Stimulated activated naive B cell treated with anti-CD40 and anti-IgM and Interleukin-4, amounts not matched to agents 10 μg/mL and 1 μg/mL and 100 μg/mL, for 72 hours (primary cell): ENCODE data around the gene LAG3.

Experiments
- ATAC-seq, 2 donors: fragments of 150-1000 bp; cut with Tn5 transposase; replicated peaks; 2 replicates each; pipeline ENCODE4 v1.10.0; 2021; ENCODE audit warnings: moderate library complexity in 1 of 2
- DNase-seq: peaks from one replicate; pipeline ENCODE4 v3.0.0; 2021
- H3K27ac Mint-ChIP-seq: one replicate; pipeline ENCODE4 v1.8.0; 2022; ENCODE audit warnings: mild to moderate bottlenecking, mixed read lengths
- H3K27me3 Mint-ChIP-seq, 2 donors: one replicate each; pipeline ENCODE4 v1.8.0; 2022; ENCODE audit warnings: mixed read lengths in 2 of 2
- H3K36me3 Mint-ChIP-seq, 2 donors: one replicate each; pipeline ENCODE4 v1.8.0; 2022; ENCODE audit warnings: mixed read lengths in 2 of 2, mild to moderate bottlenecking in 1 of 2
- H3K4me1 Mint-ChIP-seq, 2 donors: one replicate each; pipeline ENCODE4 v1.8.0; 2022; ENCODE audit warnings: mixed read lengths in 2 of 2, mild to moderate bottlenecking in 1 of 2
- H3K4me3 Mint-ChIP-seq, 2 donors: one replicate each; pipeline ENCODE4 v1.8.0; 2022; ENCODE audit warnings: mild to moderate bottlenecking in 2 of 2, mixed read lengths in 2 of 2, moderate library complexity in 1 of 2
- H3K9me3 Mint-ChIP-seq, 2 donors: one replicate each; pipeline ENCODE4 v1.8.0; 2022; ENCODE audit warnings: mixed read lengths in 2 of 2, mild to moderate bottlenecking in 1 of 2

LAG3 gene

GRCh38 chr12:6782850-6783566, 10.7 kb downstream of the LAG3 start:
- no peak overlapping the region for H3K4me3 Mint-ChIP-seq
- ATAC-seq (no peak), DNase-seq (no peak)
- H3K9me3 Mint-ChIP-seq, result no peaks in the 10 kb centered on the region
- H3K27ac Mint-ChIP-seq, result no peak overlapping the region
- no peaks in the 10 kb centered on the region for H3K36me3 Mint-ChIP-seq
- H3K4me1 Mint-ChIP-seq, result peaks cover 45 to 53% of the 10 kb centered on the region in 2 donors
- H3K27me3 Mint-ChIP-seq, result peaks cover 20 to 30% of the 10 kb centered on the region in 2 donors

GRCh38 chr12:6783828-6784227, 11.5 kb downstream of the LAG3 start:
- no peak overlapping the region for H3K4me3 Mint-ChIP-seq
- no peak overlapping the region for H3K27ac Mint-ChIP-seq
- DNase-seq (no peak), ATAC-seq (no peak)
- peaks cover 17 to 29% of the 10 kb centered on the region in 2 donors for H3K27me3 Mint-ChIP-seq
- no peaks in the 10 kb centered on the region for H3K36me3 Mint-ChIP-seq
- no peaks in the 10 kb centered on the region for H3K9me3 Mint-ChIP-seq
- H3K4me1 Mint-ChIP-seq, result peaks cover 39 to 45% of the 10 kb centered on the region in 2 donors

GRCh38 chr12:6784296-6784695, 12.0 kb downstream of the LAG3 start:
- H3K4me1 Mint-ChIP-seq, result peaks cover 38 to 44% of the 10 kb centered on the region in 2 donors
- H3K9me3 Mint-ChIP-seq, result no peaks in the 10 kb centered on the region
- peaks cover 17 to 33% of the 10 kb centered on the region in 2 donors for H3K27me3 Mint-ChIP-seq
- no peak overlapping the region for H3K4me3 Mint-ChIP-seq
- no peak overlapping the region for H3K27ac Mint-ChIP-seq
- DNase-seq (no peak), ATAC-seq (no peak)
- no peaks in the 10 kb centered on the region for H3K36me3 Mint-ChIP-seq

- no peaks in the 10 kb centered on the region for H3K9me3 Mint-ChIP-seq
- peaks cover 19 to 37% of the 10 kb centered on the region in 2 donors for H3K27me3 Mint-ChIP-seq
- ATAC-seq, result no peak
- no peak overlapping the region for H3K27ac Mint-ChIP-seq
- peaks cover 37 to 43% of the 10 kb centered on the region in 2 donors for H3K4me1 Mint-ChIP-seq
- no peaks in the 10 kb centered on the region for H3K36me3 Mint-ChIP-seq
- no peak overlapping the region for H3K4me3 Mint-ChIP-seq
- DNase-seq, result no peak
Observed at GRCh38 chr12:6784761-6785160, 12.4 kb downstream of the LAG3 start.

GRCh38 chr12:6786416-6787094, 14.2 kb downstream of the LAG3 start:
- ATAC-seq, result no peak
- peaks cover 29 to 30% of the 10 kb centered on the region in 2 donors for H3K4me1 Mint-ChIP-seq
- no peak overlapping the region for H3K27ac Mint-ChIP-seq
- no peaks in the 10 kb centered on the region for H3K9me3 Mint-ChIP-seq
- no peaks in the 10 kb centered on the region for H3K36me3 Mint-ChIP-seq
- H3K4me3 Mint-ChIP-seq, result no peak overlapping the region
- H3K27me3 Mint-ChIP-seq, result peaks cover 21 to 40% of the 10 kb centered on the region in 2 donors
- DNase-seq, result no peak

GRCh38 chr12:6787309-6787708, 15.0 kb downstream of the LAG3 start:
- no peaks in the 10 kb centered on the region for H3K9me3 Mint-ChIP-seq
- no peaks in the 10 kb centered on the region for H3K36me3 Mint-ChIP-seq
- peaks cover 25 to 40% of the 10 kb centered on the region in 2 donors for H3K27me3 Mint-ChIP-seq
- peaks cover 37 to 38% of the 10 kb centered on the region in 2 donors for H3K4me1 Mint-ChIP-seq
- DNase-seq, result no peak
- no peak for ATAC-seq
- no peak overlapping the region for H3K27ac Mint-ChIP-seq
- no peak overlapping the region for H3K4me3 Mint-ChIP-seq

GRCh38 chr12:6788972-6789924, 16.9 kb downstream of the LAG3 start, which contains the start of gene CD4:
Gene CD4, plus strand, starts transcription at chr12:6789528. Its CDS starts 10,611 bp downstream, at chr12:6800139.
- no peak within 1 kb of the TSS for H3K4me3 Mint-ChIP-seq
- peaks cover 37 to 40% of the 10 kb centered on the region in 2 donors for H3K4me1 Mint-ChIP-seq
- H3K9me3 Mint-ChIP-seq, result no peaks in the 10 kb centered on the region
- H3K27me3 Mint-ChIP-seq, result peaks cover 21 to 27% of the 10 kb centered on the region in 2 donors
- ATAC-seq, result no peak
- H3K27ac Mint-ChIP-seq, result no peak within 1 kb of the TSS
- no peak for DNase-seq
- H3K36me3 Mint-ChIP-seq, result no peaks in the 10 kb centered on the region

- peaks cover 29 to 36% of the 10 kb centered on the region in 2 donors for H3K27me3 Mint-ChIP-seq
- H3K4me1 Mint-ChIP-seq, result peaks cover 29 to 34% of the 10 kb centered on the region in 2 donors
- H3K9me3 Mint-ChIP-seq, result no peaks in the 10 kb centered on the region
- DNase-seq (no peak), ATAC-seq (no peak)
- no peaks in the 10 kb centered on the region for H3K36me3 Mint-ChIP-seq
- no peak overlapping the region for H3K27ac Mint-ChIP-seq
- no peak overlapping the region for H3K4me3 Mint-ChIP-seq
Observed at GRCh38 chr12:6790496-6791150, 18.3 kb downstream of the LAG3 start.

- H3K27ac Mint-ChIP-seq, result peak overlapping the region; percentile 84
- peak; percentile 61 to 74 for ATAC-seq
Observed at GRCh38 chr12:6791931-6792520, 19.7 kb downstream of the LAG3 start.

GRCh38 chr12:6792522-6793201, 20.3 kb downstream of the LAG3 start:
- no peaks in the 10 kb centered on the region for H3K9me3 Mint-ChIP-seq
- no peaks in the 10 kb centered on the region for H3K36me3 Mint-ChIP-seq
- peaks cover 41 to 47% of the 10 kb centered on the region in 2 donors for H3K27me3 Mint-ChIP-seq
- H3K27ac Mint-ChIP-seq, result peak overlapping the region; percentile 84
- ATAC-seq, result peak; percentile 80 to 92
- H3K4me1 Mint-ChIP-seq, result peaks cover 25 to 29% of the 10 kb centered on the region in 2 donors
- peak; percentile 31 for DNase-seq
- H3K4me3 Mint-ChIP-seq, result peak overlapping the region; percentile 15 to 70

More at GRCh38 chr12:6791931-6792520, 19.7 kb downstream of the LAG3 start:
- peaks cover 35 to 41% of the 10 kb centered on the region in 2 donors for H3K27me3 Mint-ChIP-seq
- no peaks in the 10 kb centered on the region for H3K9me3 Mint-ChIP-seq
- no peak for DNase-seq
- H3K36me3 Mint-ChIP-seq, result no peaks in the 10 kb centered on the region
- peak overlapping the region; percentile 15 to 70 for H3K4me3 Mint-ChIP-seq
- peaks cover 25 to 29% of the 10 kb centered on the region in 2 donors for H3K4me1 Mint-ChIP-seq

- peaks cover 49 to 50% of the 10 kb centered on the region in 2 donors for H3K27me3 Mint-ChIP-seq
- no peak overlapping the region for H3K27ac Mint-ChIP-seq
- ATAC-seq (no peak), DNase-seq (no peak)
- H3K36me3 Mint-ChIP-seq, result no peaks in the 10 kb centered on the region
- peaks cover 18 to 22% of the 10 kb centered on the region in 2 donors for H3K4me1 Mint-ChIP-seq
- no peaks in the 10 kb centered on the region for H3K9me3 Mint-ChIP-seq
- H3K4me3 Mint-ChIP-seq, result no peak overlapping the region
Observed at GRCh38 chr12:6795088-6795487, 22.8 kb downstream of the LAG3 start.

- Mint-ChIP-seq H3K27me3 (peaks cover 49 to 50% of the 10 kb centered on the region in 2 donors), H3K36me3 (no peaks in the 10 kb centered on the region), H3K27ac (no peak overlapping the region), H3K4me3 (no peak overlapping the region), H3K4me1 (peaks cover 18 to 21% of the 10 kb centered on the region in 2 donors), H3K9me3 (no peaks in the 10 kb centered on the region)
- no peak for ATAC-seq
- DNase-seq, result no peak
Observed at GRCh38 chr12:6796576-6796975, 24.3 kb downstream of the LAG3 start.

- DNase-seq (no peak), ATAC-seq (no peak)
- Mint-ChIP-seq H3K4me3 (no peak overlapping the region), H3K4me1 (no peaks in the 10 kb centered on the region), H3K9me3 (no peaks in the 10 kb centered on the region), H3K27me3 (peaks cover 45 to 58% of the 10 kb centered on the region in 2 donors), H3K27ac (no peak overlapping the region), H3K36me3 (no peaks in the 10 kb centered on the region)
Observed at GRCh38 chr12:6799147-6799546, 26.8 kb downstream of the LAG3 start.
